GM19099 (cell line): ENCODE data around the gene PTBP3.

Source experiments
- POLR2A ChIP-seq: IDR thresholded peaks from 3 replicates; pipeline ENCODE4 v1.6.1; 2011; ENCODE audit warnings: low read depth; ENCODE audit not compliant: insufficient read length; ENCODE audit errors: extremely low read depth

PTBP3 gene

GRCh38 chr9:112332977-112333638, at the start of gene PTBP3:
Gene PTBP3 (minus strand): TSS chr9:112333619. CDS start chr9:112297865, 35,754 bp downstream.
- TF ChIP-seq POLR2A: peak; percentile 75

GRCh38 chr9:112382501-112383364, 49.3 kb upstream of the PTBP3 start:
- TF ChIP-seq POLR2A: no peak

GRCh38 chr9:112382066-112382465, 48.6 kb upstream of the PTBP3 start:
- no peak for TF ChIP-seq POLR2A

- TF ChIP-seq POLR2A: no peak
These were observed 47.4 kb upstream of the PTBP3 start for GRCh38 chr9:112380825-112381221.

- TF ChIP-seq POLR2A: no peak
These were observed 46.8 kb upstream of the PTBP3 start, which contains the start of gene HSDL2 for GRCh38 chr9:112380102-112380824. Gene HSDL2 (plus strand): TSS chr9:112380108. CDS start chr9:112380164, 56 bp downstream.

GRCh38 chr9:112379177-112380101, 46.0 kb upstream of the PTBP3 start:
- TF ChIP-seq POLR2A: peak; percentile 94

GRCh38 chr9:112378328-112379176, 45.1 kb upstream of the PTBP3 start:
- no peak for TF ChIP-seq POLR2A

- no peak for TF ChIP-seq POLR2A
These were observed 44.4 kb upstream of the PTBP3 start for GRCh38 chr9:112377684-112378327.

- TF ChIP-seq POLR2A: no peak
These were observed 43.7 kb upstream of the PTBP3 start for GRCh38 chr9:112377087-112377486.

GRCh38 chr9:112375361-112375760, 41.9 kb upstream of the PTBP3 start:
- TF ChIP-seq POLR2A: no peak

GRCh38 chr9:112371060-112371459, 37.6 kb upstream of the PTBP3 start:
- no peak for TF ChIP-seq POLR2A

- no peak for TF ChIP-seq POLR2A
These were observed 36.4 kb upstream of the PTBP3 start for GRCh38 chr9:112369817-112370216.

GRCh38 chr9:112367465-112367864, 34.0 kb upstream of the PTBP3 start:
- TF ChIP-seq POLR2A: no peak

- no peak for TF ChIP-seq POLR2A
These were observed 33.2 kb upstream of the PTBP3 start for GRCh38 chr9:112366591-112366990.

- TF ChIP-seq POLR2A: no peak
These were observed 31.3 kb upstream of the PTBP3 start for GRCh38 chr9:112364761-112365160.
